Tibial nerve (tissue), 4 donors: ENCODE results near the gene ARHGAP15. TPM values are rescaled to one million over a fixed set of nuclear protein-coding genes. Genes with fewer than 3 reads are reported as not detected.

Experiments used
- DNase-seq, 2 donors: peaks; one replicate each; pipeline ENCODE4 v3.0.0-alpha.2; 2019; ENCODE audit warnings: low spot score in 2 of 2
- H3K27ac ChIP-seq, 4 donors: fragments of 200-600 bp; sonication (generic) in 3 of 4; one replicate each; pipeline ENCODE4 v1.5.1; 2017 to 2019; ENCODE audit warnings: mild to moderate bottlenecking in 1 of 4
- H3K27me3 ChIP-seq, 2 donors: fragments of 200-600 bp; sonication (generic) in 1 of 2; one replicate each; pipeline versions ENCODE4 v1.5.1 to v1.6.0; 2017 to 2019
- H3K36me3 ChIP-seq, 3 donors: fragments of 200-600 bp; sonication (generic); one replicate each; pipeline ENCODE4 v1.5.1; 2018 to 2019
- H3K4me1 ChIP-seq, 4 donors: fragments of 200-600 bp; sonication (generic) in 3 of 4; one replicate each; pipeline ENCODE4 v1.5.1; 2017 to 2019
- H3K4me3 ChIP-seq, 4 donors: fragments of 200-600 bp; sonication (generic) in 3 of 4; one replicate each; pipeline ENCODE4 v1.5.1; 2017 to 2019; ENCODE audit warnings: mild to moderate bottlenecking in 1 of 4, moderate library complexity in 1 of 4
- H3K9me3 ChIP-seq, 4 donors: fragments of 200-600 bp; sonication (generic) in 3 of 4; one replicate each; pipeline ENCODE4 v1.5.1; 2017 to 2019
- EP300 ChIP-seq, 2 donors: sonication (generic); formaldehyde crosslinking; IDR thresholded peaks; one replicate each; pipeline ENCODE4 v1.6.1; 2017; ENCODE audit warnings: antibody characterized with exemption in 2 of 2, mild to moderate bottlenecking in 1 of 2
- POLR2A ChIP-seq, 2 donors: fragments of 450-650 bp; IDR thresholded peaks; one replicate each; pipeline ENCODE4 v1.6.1; 2017; ENCODE audit warnings: antibody characterized with exemption in 2 of 2, mild to moderate bottlenecking in 2 of 2, moderate library complexity in 2 of 2
- WGBS, 2 donors: methylation state at CpG; one replicate each; pipeline ENCODE4 v1.1.5; 2018; 5-methylcytosine and 5-hydroxymethylcytosine counted together
- total RNA-seq, 4 donors: library from RNA; depleted of rRNA; stranded (reverse); fragments of >200 nt; gene quantifications; one replicate each; pipeline ENCODE4 v1.1.0, GENCODE V29; 2016
- TF ChIP-seq, protein P1 (sequence below), 5 experiments: fragments of 200-600 bp in 3 of 5; fragments of 450-650 bp in 2 of 5; sonication (generic) in 3 of 5; IDR thresholded peaks; one replicate each; pipeline ENCODE4 v1.5.1; 2016 to 2019; ENCODE audit warnings: antibody characterized with exemption in 5 of 5, mild to moderate bottlenecking in 3 of 5, moderate library complexity in 2 of 5

Gene ARHGAP15
- total RNA-seq, 4 donors from 2014 or later, result 22.6 to 47.4 (median 35.9) TPM

DNA sequence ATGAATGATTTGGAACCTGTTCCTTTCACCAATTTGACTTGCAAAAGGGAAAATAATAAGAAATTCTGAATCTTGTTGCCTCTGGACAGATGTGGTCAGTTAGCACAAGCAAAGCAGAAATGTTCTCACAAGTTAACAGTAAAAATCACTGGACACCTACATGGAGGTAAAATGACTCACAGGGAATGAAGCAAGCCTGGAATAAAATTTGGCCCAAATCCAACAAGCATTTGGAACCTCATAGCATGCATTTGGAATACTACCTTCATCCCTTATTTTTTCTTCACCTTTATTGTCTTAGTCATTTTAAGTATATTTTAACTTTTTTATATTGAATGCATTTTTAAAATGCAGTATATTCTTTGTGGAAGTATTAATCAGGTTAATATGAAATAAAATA lies 602.9 kb downstream of the ARHGAP15 start:
- H3K27ac ChIP-seq, result no peak overlapping the region
- H3K4me1 ChIP-seq, result peaks cover 0 to 13% (median 0%) of the 10 kb centered on the region in 4 donors
- no peaks in the 10 kb centered on the region for H3K27me3 ChIP-seq
- DNase-seq, result no peak
- no peak for TF ChIP-seq EP300 (IDR thresholded peaks at IDR 0.05)
- TF ChIP-seq, protein P1, sequence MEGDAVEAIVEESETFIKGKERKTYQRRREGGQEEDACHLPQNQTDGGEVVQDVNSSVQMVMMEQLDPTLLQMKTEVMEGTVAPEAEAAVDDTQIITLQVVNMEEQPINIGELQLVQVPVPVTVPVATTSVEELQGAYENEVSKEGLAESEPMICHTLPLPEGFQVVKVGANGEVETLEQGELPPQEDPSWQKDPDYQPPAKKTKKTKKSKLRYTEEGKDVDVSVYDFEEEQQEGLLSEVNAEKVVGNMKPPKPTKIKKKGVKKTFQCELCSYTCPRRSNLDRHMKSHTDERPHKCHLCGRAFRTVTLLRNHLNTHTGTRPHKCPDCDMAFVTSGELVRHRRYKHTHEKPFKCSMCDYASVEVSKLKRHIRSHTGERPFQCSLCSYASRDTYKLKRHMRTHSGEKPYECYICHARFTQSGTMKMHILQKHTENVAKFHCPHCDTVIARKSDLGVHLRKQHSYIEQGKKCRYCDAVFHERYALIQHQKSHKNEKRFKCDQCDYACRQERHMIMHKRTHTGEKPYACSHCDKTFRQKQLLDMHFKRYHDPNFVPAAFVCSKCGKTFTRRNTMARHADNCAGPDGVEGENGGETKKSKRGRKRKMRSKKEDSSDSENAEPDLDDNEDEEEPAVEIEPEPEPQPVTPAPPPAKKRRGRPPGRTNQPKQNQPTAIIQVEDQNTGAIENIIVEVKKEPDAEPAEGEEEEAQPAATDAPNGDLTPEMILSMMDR (IDR thresholded peaks at IDR 0.05), result no peak
- no peak for TF ChIP-seq POLR2A (IDR thresholded peaks at IDR 0.05)
- no peaks in the 10 kb centered on the region for H3K9me3 ChIP-seq
- H3K36me3 ChIP-seq, result no peaks in the 10 kb centered on the region
- no peak overlapping the region for H3K4me3 ChIP-seq

DNA sequence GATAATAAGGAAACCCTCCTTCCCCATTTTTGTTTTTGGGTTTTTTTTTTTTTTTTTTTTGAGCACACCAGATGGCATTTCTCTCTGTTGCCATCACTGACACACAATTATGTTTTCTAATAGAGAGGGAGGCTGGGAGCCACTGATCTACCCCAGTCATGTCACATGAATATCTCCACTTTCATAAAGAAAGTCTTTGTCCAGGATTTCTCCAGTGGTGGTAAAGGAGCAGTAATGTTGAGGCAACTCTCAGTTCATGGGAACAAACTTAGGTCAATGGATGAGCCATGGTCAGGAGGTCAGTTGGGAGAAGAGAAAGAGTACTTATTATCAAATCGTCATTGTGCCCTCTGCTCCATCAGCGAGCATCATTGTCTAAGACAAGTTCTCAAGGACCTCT lies 603.7 kb downstream of the ARHGAP15 start:
- H3K4me1 ChIP-seq, result peaks cover 0 to 13% (median 0%) of the 10 kb centered on the region in 4 donors
- TF ChIP-seq POLR2A (IDR thresholded peaks at IDR 0.05) (no peak), EP300 (IDR thresholded peaks at IDR 0.05) (no peak)
- TF ChIP-seq, protein P1 (IDR thresholded peaks at IDR 0.05), result no peak
- 50 to 69% methylated on average over 2 of the region's 2 CpGs for WGBS, 2 donors

DNA sequence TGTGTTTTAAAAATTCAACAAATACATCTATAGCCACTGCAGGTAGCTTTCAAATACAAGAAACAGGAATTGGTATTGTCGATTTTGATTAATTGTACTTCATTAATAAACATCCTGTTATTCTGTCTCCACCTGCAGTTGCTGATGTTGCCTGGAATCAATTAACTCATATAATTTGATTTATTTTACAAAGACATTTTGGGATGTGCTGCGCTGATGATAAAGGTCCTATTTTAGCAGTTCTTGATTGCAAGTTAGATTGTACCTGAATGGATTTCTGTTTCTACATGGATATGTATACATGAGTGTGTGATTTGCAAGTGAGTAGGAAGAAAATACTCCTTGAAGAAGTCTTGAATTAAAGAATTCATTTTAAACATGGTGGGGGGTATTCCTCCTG lies 605.3 kb downstream of the ARHGAP15 start:
- Histone ChIP-seq H3K36me3 (no peaks in the 10 kb centered on the region), H3K9me3 (no peaks in the 10 kb centered on the region)

More for the DNA sequence above, 603.7 kb downstream of the ARHGAP15 start:
- Histone ChIP-seq H3K27ac (no peak overlapping the region), H3K4me3 (no peak overlapping the region), H3K27me3 (no peaks in the 10 kb centered on the region), H3K9me3 (no peaks in the 10 kb centered on the region), H3K36me3 (no peaks in the 10 kb centered on the region)
- no peak for DNase-seq

DNA sequence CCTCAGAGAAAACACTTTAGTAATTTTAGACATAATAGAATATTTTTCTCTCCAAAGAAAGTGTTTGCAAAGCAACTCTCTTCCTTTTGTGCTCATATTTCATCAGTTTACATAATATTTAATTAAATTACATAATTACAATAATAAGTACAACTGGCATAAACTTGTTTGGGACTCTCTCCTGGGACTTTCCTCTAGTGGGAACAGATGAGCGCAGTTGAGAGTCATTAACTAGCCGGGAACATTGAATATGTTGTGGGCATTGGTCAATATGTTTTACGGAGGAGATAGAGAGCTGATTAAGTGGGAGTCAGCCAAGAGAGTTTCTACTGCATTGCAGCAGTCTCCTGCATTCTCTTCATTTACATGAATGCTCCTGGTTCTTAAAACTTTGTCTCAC lies 607.7 kb downstream of the ARHGAP15 start:
- DNase-seq, result no peak
- Histone ChIP-seq H3K4me3 (no peak overlapping the region), H3K4me1 (peaks cover 0 to 4% (median 0%) of the 10 kb centered on the region in 4 donors), H3K27ac (no peak overlapping the region), H3K9me3 (no peaks in the 10 kb centered on the region), H3K27me3 (no peaks in the 10 kb centered on the region), H3K36me3 (no peaks in the 10 kb centered on the region)
- TF ChIP-seq, protein P1 (IDR thresholded peaks at IDR 0.05), result no peak
- TF ChIP-seq POLR2A (IDR thresholded peaks at IDR 0.05), result no peak
- TF ChIP-seq EP300 (IDR thresholded peaks at IDR 0.05), result no peak
- 78 to 92% methylated on average over 3 of the region's 3 CpGs for WGBS, 2 donors

More for the DNA sequence above, 605.3 kb downstream of the ARHGAP15 start:
- no peak for DNase-seq
- H3K4me3 ChIP-seq, result no peak overlapping the region
- H3K27ac ChIP-seq, result no peak overlapping the region
- no peaks in the 10 kb centered on the region for H3K4me1 ChIP-seq
- no peaks in the 10 kb centered on the region for H3K27me3 ChIP-seq
- 89% methylated on average over 2 of the region's 2 CpGs for WGBS, 2 donors
- no peak for TF ChIP-seq EP300 (IDR thresholded peaks at IDR 0.05)
- TF ChIP-seq, protein P1 (IDR thresholded peaks at IDR 0.05), result no peak
- no peak for TF ChIP-seq POLR2A (IDR thresholded peaks at IDR 0.05)

DNA sequence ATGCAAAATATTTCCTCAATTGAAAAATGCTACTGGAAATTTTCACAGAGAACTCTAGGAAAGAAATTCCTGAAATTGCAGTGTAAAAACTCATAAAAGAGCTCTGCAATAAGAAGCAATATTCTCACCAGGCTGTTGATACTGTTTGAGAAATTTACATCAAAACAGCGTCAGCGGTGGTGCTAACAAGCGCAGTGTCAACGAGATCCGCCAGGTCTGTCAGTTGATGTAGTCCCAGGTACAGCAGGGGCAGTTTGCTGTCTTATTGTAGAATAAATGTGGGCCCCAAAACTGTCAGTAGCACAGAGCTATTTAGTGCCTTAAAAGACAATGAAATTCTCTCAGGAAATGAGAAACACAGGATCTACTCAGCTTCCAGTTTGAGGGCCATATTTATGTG lies 611.2 kb downstream of the ARHGAP15 start:
- WGBS, 2 donors, result 92 to 96% methylated on average over 5 of the region's 5 CpGs
- no peaks in the 10 kb centered on the region for H3K27me3 ChIP-seq
- no peaks in the 10 kb centered on the region for H3K36me3 ChIP-seq
- no peak for TF ChIP-seq POLR2A (IDR thresholded peaks at IDR 0.05)
- TF ChIP-seq, protein P1 (IDR thresholded peaks at IDR 0.05), result no peak
- no peak for TF ChIP-seq EP300 (IDR thresholded peaks at IDR 0.05)
- no peak for DNase-seq
- H3K27ac ChIP-seq, result no peak overlapping the region
- peaks cover 0 to 4% (median 0%) of the 10 kb centered on the region in 4 donors for H3K4me1 ChIP-seq
- no peak overlapping the region for H3K4me3 ChIP-seq
- no peaks in the 10 kb centered on the region for H3K9me3 ChIP-seq
